COLO668 (cell line): ENCODE data around the gene RNASE3.
"Not testable (repeated sequence)": the region's sequence is repeated elsewhere in the genome, so short reads cannot be mapped to it uniquely, and the experiment has no call there.

Source experiments
- DNase-seq: peaks from one replicate; lab custom pipeline; 2025; ENCODE audit not compliant: unreplicated experiment; lab: John Stamatoyannopoulos, UW

Gene RNASE3

DNA sequence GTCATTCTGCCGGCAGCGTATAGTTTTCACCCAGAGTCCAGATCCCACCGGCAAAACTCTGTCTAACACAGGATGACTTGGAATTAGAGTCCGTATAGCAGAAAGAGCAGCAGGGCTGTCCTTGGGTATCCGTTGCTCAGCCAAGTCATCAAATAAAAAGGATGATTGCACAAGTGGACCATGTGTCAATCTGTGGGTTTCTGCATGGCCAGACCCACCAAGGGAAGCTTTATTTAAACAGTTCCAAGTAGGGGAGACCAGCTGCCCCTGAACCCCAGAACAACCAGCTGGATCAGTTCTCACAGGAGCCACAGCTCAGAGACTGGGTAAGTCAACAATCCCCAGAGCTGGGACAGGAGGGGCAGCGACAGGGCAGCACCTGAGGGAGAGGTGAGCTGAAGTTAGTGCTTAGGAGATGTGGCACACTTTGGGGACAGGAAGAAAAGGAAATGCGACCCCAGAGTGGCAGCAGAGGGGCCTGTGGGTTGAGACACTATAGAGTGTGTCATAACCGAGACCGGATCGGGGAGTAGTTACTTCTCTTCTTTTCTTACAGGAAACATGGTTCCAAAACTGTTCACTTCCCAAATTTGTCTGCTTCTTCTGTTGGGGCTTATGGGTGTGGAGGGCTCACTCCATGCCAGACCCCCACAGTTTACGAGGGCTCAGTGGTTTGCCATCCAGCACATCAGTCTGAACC is at the start of gene RNASE3:
RNASE3 (plus strand) TSS at position 260 of the 700 bp plus-strand sequence; CDS start at position 562, 302 bp downstream.
- not testable (repeated sequence) for DNase-seq

DNA sequence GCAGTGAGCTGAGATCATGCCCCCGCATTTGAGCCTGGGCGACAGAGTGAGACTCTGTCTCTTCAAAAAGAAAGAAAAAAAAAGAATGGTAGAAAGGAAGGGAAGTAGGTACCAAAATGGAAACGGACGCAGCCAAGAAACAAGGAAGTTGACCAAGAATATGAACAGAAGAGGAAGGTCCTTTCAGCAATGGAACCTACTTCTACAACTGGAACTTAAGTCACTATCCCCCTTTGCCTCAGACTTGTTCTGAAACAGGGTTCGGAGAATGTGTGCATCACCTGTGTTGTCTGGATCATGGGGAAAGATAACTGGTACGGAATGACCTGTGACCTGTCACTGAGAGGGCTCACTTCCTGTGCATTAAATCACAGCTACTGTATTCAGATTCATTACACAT is 44.6 kb upstream of the RNASE3 start:
- DNase-seq: no peak

DNA sequence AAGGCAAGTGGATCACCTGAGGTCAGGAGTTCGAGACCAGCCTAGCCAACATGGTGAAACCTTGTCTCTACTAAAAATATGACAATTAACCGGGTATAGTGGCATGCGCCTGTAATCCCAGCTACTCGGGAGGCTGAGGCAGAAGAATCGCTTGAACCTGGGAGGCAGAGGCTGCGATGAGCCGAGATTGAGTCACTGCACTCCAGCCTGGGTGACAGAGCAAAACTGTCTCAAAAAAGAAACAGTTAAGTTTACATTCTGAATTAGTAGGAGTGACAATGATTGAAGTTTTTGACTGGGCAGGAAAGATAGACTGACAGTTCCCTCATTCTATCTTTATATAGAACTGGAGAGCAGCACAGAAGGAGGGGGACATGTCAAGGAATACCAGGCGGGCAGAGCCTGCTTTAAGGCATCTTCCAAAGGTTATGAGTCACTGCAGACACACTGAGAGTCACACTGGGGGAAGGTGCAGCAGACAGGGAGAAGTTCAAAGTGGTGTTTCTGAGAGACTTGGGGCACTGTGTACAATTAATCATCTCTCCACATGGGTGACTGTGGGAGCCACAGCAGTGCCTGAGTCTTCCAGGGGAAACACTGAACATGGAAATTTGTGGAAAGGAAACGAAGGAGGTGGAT is 42.8 kb upstream of the RNASE3 start:
- no peak for DNase-seq

- no peak for DNase-seq
Observed at GRCh38 chr14:20848955-20849570, 42.1 kb upstream of the RNASE3 start.

GRCh38 chr14:20853042-20853441 is 38.1 kb upstream of the RNASE3 start:
- no peak for DNase-seq

- DNase-seq: peak; percentile 4
Observed at GRCh38 chr14:20855652-20856291, 35.4 kb upstream of the RNASE3 start.

- DNase-seq: no peak
Observed at GRCh38 chr14:20857207-20857606, 34.0 kb upstream of the RNASE3 start.

GRCh38 chr14:20857630-20858261 is 33.4 kb upstream of the RNASE3 start:
- peak; percentile 51 for DNase-seq

DNA sequence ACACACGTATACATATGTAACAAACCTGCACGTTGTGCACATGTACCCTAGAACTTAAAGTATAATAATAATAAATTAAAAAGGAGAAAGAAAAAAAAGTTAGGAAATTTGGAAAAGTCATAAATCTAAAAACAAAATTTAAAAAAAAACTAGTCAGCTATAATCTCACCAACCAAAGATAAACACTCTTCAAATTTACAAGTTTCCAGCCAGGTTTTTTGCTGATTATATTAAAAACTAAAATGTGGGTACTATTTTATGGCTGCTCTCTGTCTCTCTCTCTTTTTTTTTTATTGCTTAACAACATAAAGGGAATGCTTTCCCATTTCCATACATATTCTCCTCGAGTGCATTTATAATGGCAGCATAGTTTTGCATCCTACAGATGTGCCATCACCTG is 25.0 kb upstream of the RNASE3 start:
- no peak for DNase-seq

- no peak for DNase-seq
Observed at GRCh38 chr14:20866963-20867362, 24.2 kb upstream of the RNASE3 start.

DNA sequence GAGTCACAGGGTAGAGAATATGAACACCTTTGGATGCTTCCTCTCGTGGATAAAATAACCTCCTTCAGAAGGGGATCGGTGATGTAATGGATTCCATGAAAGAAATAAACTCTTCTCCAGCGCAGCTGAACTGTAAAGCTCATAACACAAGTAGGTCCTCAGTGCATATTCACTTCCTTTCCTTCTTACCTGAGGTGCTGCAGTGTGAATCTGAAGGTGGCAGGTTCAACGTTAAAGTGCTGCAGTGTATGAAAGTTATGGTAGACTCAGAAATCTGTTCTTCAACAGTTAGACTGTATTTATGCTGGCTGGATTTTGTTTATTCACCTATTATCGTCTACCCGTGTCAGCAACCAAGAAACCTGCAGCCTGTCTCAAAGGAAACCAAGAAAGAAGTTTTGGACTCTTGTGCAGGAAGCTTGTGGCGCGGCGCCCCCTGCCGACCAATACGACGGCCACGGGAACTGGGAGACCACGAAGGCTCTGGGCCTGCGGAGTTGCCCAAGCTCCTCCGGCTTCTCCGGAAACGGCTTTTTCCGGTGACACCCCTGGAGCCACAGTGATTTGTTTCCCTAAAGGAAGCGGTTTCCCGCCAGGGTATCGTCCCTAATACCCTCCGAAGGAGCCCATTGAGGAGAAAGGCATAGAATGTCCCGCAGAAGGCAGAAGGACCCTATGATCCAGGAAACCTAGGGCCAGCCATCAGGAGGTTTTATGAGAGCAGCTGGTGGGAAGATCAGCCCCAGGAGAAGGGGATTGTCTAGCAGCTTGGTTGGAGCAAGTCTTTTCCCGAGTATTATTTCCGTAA is 17.6 kb upstream of the RNASE3 start:
- peak; percentile 51 for DNase-seq

DNA sequence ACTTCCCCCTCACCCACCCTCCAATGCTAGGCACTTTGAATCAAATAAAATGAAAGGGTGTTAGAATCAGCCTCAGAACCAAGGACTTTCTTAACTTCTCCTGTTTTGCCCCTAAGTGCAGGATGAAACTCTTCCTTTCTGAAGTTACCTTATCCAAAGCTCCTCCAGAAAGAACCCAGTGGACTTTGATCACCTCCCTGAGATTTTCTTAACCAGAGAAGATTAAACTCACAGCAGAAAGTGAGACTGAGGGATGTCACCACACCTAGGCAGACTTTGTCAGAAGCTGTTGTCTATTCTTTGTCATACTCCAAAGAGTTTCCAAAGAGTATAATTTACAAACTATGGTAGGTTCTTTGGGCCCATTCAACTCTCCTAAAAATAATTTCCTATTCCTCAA is 14.2 kb upstream of the RNASE3 start:
- DNase-seq: no peak

- DNase-seq: no peak
Observed at GRCh38 chr14:20878695-20879094, 12.5 kb upstream of the RNASE3 start.

- not testable (repeated sequence) for DNase-seq
Observed at GRCh38 chr14:20881229-20881628, 10.0 kb upstream of the RNASE3 start.

- not testable (repeated sequence) for DNase-seq
Observed at GRCh38 chr14:20882787-20883186, 8.4 kb upstream of the RNASE3 start.

DNA sequence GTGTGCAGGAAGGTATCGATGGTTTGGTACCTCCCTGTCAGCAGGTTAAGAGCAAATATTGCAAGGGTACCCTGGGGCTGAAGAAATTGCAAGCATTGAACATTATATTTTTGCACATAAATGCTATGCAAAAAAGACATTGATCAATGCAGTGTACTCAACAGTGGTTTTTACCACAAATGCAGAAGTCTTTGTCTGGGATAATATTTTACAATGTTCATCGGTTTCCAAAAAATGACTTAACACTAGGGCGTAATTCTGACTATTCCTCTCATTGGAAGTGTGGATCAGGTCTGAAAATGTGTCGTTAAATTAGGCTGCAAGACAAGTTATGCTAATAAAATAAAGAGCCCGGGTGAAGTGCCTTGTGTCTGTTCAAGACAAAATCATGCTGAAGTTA is 2.8 kb upstream of the RNASE3 start:
- not testable (repeated sequence) for DNase-seq

DNA sequence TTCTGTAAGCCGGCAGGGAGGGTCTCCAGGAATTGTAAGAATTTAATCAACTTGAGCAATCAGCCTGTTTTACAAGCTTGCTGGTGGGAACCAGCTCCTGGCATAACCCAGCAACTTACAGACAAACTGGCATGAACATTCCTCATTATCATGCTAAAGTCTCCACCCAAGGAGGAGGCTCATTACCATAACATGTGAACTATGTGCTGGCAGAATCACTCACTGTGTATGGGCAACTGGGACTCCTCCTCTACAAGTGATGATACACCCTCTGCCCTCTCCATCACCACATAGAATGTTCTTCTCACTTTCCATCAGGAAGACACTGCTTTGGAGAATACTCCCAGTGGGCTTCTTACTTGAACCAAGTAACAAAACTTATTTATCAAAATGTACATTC is 4.1 kb downstream of the RNASE3 start:
- not testable (repeated sequence) for DNase-seq

DNA sequence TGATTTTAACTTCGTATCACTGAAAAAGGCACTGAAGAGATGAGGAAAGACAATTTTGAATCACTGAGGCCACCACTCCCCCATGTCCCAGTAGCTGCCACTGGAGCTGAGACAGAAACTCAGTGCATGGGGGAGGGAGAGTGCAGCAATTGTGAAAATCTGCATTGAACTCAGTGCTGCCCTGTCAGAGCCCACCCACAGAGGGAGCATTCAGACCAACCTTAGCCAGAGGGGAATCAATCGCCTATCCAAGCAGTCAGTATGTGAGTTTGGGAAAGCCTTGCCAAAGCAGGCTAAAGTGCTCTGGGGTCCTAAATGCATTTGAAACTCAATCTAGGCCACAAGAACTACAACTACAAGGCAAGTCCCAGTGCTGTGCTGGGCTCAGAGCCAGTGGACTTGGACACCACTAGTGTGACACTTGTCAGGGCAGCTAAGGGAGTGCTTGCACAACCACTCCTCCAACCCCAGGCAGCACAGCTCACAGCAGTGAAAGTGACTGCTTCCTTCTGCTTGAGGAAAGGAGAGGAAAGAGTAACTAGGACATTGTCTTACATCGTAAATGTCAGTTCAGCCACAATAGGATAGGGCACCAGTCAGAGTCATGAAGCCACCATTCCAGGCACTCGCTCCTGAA is 13.3 kb downstream of the RNASE3 start:
- DNase-seq: no peak

- no peak for DNase-seq
Observed at GRCh38 chr14:20905676-20906075, 14.5 kb downstream of the RNASE3 start.

GRCh38 chr14:20907214-20907613 is 16.0 kb downstream of the RNASE3 start:
- DNase-seq: no peak
